ENCODE results near the gene OR2AE1. TPM values are rescaled to one million over a fixed set of nuclear protein-coding genes. Genes with fewer than 3 reads are reported as not detected.

OR2AE1 gene
- total and polyA plus RNA-seq, 2 of the 4 experiments (the other 2 are of a cell fraction) = 0.17 to 0.18 TPM

- no peak overlapping the region for H2BK15ac ChIP-seq (ENCODE audit: low read depth, low read length)
- H3K27ac ChIP-seq (ENCODE audit: insufficient read depth, low read length) = no peak overlapping the region
- intact Hi-C loops (cut with micrococcal nuclease) (loop anchor here (10.0 kb wide), 1 partner anchor 135 kb away; no protein-coding TSS in a partner anchor), in situ Hi-C loops (cut with MboI; ENCODE audit: low sequenced_read_pairs) (no loop called here), dilution Hi-C loops (cut with HindIII; ENCODE audit: low sequenced_read_pairs, unreplicated experiment) (no loop called here)
- peaks cover 4% of the 10 kb centered on the region; the same call in 1 of the 2 replicates for H3K9me1 ChIP-seq (ENCODE audit: insufficient read depth, low read length)
- H3K27me3 ChIP-seq (ENCODE audit: control insufficient read depth, insufficient read depth, low read length) = no peaks in the 10 kb centered on the region
- no peak overlapping the region for H2AFZ ChIP-seq (replicated peaks; ENCODE audit: low read length, poor library complexity)
- DNase-seq = peak; percentile 9
- peak overlapping the region; percentile 97 to 99; a peak in 3 of 4 replicates for H4K8ac ChIP-seq (ENCODE audit: low read depth in 2 of 2, low read length in 2 of 2)
- peaks cover 3 to 48% of the 10 kb centered on the region in 2 experiments for H3K79me1 ChIP-seq (ENCODE audit: low read depth in 1 of 2, low read length in 2 of 2)
- no peak overlapping the region for H2BK5ac ChIP-seq (ENCODE audit: low read depth, low read length, poor library complexity, severe bottlenecking)
- ChIA-PET CTCF (no interaction called here), POLR2A (ENCODE audit: unreplicated experiment) (no interaction called here)
- H4K5ac ChIP-seq (ENCODE audit: low read depth, low read length) = peak overlapping the region; percentile 99
- H3K14ac ChIP-seq (replicated peaks; ENCODE audit: low read depth, low read length) = no peak overlapping the region
- H3K4me1 ChIP-seq (ENCODE audit: control insufficient read depth, insufficient read depth, low read length) = peaks cover 6% of the 10 kb centered on the region
- H4K20me1 ChIP-seq (ENCODE audit: insufficient read depth, low read length) = peaks cover 23% of the 10 kb centered on the region; the same call in 1 of the 2 replicates
- ATAC-seq (ENCODE audit: low read depth) = no peak
- WGBS, 2 experiments (ENCODE audit: extremely low coverage in 2 of 2, insufficient read length in 1 of 2) = 100% methylated on average over 2 of the region's 3 CpGs; no CpG with 5 or more reads in 1 of the 2 experiments
- no peak overlapping the region for H3K56ac ChIP-seq (ENCODE audit: extremely low read depth, insufficient read depth, low read length)
- TF ChIP-seq MAZ (IDR thresholded peaks at IDR 0.05; ENCODE audit: borderline replicate concordance, low read depth, low read length) (no peak), CEBPB (IDR thresholded peaks at IDR 0.05; ENCODE audit: low read depth, low read length) (no peak), SMC3 (IDR thresholded peaks at IDR 0.05; ENCODE audit: low read depth, low read length) (no peak), BHLHE40 (IDR thresholded peaks at IDR 0.05; ENCODE audit: low read depth, low read length) (no peak), MAFK (IDR thresholded peaks at IDR 0.05; ENCODE audit: low read depth, low read length) (no peak), FOS (IDR thresholded peaks at IDR 0.05; ENCODE audit: low read depth, low read length) (no peak), POLR2A (IDR thresholded peaks at IDR 0.05; ENCODE audit: low read depth, low read length) (no peak), ELK1 (IDR thresholded peaks at IDR 0.05; ENCODE audit: borderline replicate concordance, low read depth, low read length) (no peak), RAD21 (IDR thresholded peaks at IDR 0.05; ENCODE audit: low read length) (no peak), CHD1 (IDR thresholded peaks at IDR 0.05; ENCODE audit: low read depth, low read length) (no peak), MXI1 (IDR thresholded peaks at IDR 0.05; ENCODE audit: borderline replicate concordance, low read depth, low read length) (no peak), USF2 (IDR thresholded peaks at IDR 0.05; ENCODE audit: low read depth, low read length) (no peak), CTCF (conservative IDR thresholded peaks at IDR 0.05; ENCODE audit: low read depth, low read length) (no peak), RFX5 (IDR thresholded peaks at IDR 0.05; ENCODE audit: low read depth, low read length) (no peak), NFE2L2 (IDR thresholded peaks at IDR 0.05; ENCODE audit: low read depth, low read length) (no peak), RCOR1 (IDR thresholded peaks at IDR 0.05; ENCODE audit: insufficient replicate concordance, low read length) (no peak)
- H2BK120ac ChIP-seq (ENCODE audit: low read depth, low read length) = no peak overlapping the region
- H2AK5ac ChIP-seq (ENCODE audit: low read depth, low read length) = no peak overlapping the region
- H3K23ac ChIP-seq (ENCODE audit: low read depth, low read length) = no peak overlapping the region
- H3K18ac ChIP-seq (ENCODE audit: low read depth, low read length) = no peak overlapping the region
- no peaks in the 10 kb centered on the region for H3K9me3 ChIP-seq (ENCODE audit: control insufficient read depth, insufficient read depth, low read length)
- H3K4me2 ChIP-seq (ENCODE audit: low read depth, low read length) = peak overlapping the region; percentile 74
- H3K4me3 ChIP-seq (ENCODE audit: insufficient read depth, low read depth, low read length) = peak overlapping the region; percentile 98
- no peak overlapping the region for H4K91ac ChIP-seq (ENCODE audit: insufficient read depth, low read depth, low read length)
- H2AK9ac ChIP-seq (replicated peaks; ENCODE audit: low read depth, low read length, poor library complexity) = peak overlapping the region; percentile 12
- no peak overlapping the region; the same call in 1 of the 2 replicates for H3K4ac ChIP-seq (ENCODE audit: low read depth, low read length)
- peaks cover 11% of the 10 kb centered on the region for H3K36me3 ChIP-seq (ENCODE audit: control insufficient read depth, insufficient read depth, low read length)
- H3K9ac ChIP-seq (ENCODE audit: low read depth, low read length) = no peak overlapping the region
- no TSS peak for BruUV-seq (replicated peaks)
- no peak overlapping the region for H2BK20ac ChIP-seq (ENCODE audit: low read depth, low read length)
Observed at GRCh38 chr7:99920149-99920548, 43.3 kb upstream of the OR2AE1 start.
